Measurements from ENCODE around the gene SLC5A3.

The SLC5A3 gene

GRCh38 chr21:34100337-34100736 is 27.0 kb downstream of the SLC5A3 start:
- DNase-seq (ENCODE audit: low spot score), result no peak

DNA sequence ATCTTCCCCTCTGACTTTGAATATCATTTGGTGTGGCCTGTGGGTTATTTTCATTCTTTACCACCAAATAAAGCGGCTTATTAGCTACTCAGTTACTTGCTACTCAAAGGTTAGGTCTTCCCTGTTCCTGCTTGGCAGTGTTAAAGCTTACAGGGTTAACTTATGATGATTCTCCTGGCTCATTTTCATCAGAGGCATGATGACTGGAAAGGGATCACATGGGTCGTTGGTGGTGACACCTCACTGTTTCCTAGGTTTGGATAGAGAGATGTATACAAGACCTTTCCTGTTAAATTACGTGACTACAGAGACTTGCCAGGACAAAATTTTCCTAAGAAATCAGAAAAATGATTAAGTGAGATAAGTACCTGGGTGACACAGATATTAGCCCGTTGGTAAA is 27.4 kb downstream of the SLC5A3 start:
- no peak for DNase-seq (ENCODE audit: low spot score)

DNA sequence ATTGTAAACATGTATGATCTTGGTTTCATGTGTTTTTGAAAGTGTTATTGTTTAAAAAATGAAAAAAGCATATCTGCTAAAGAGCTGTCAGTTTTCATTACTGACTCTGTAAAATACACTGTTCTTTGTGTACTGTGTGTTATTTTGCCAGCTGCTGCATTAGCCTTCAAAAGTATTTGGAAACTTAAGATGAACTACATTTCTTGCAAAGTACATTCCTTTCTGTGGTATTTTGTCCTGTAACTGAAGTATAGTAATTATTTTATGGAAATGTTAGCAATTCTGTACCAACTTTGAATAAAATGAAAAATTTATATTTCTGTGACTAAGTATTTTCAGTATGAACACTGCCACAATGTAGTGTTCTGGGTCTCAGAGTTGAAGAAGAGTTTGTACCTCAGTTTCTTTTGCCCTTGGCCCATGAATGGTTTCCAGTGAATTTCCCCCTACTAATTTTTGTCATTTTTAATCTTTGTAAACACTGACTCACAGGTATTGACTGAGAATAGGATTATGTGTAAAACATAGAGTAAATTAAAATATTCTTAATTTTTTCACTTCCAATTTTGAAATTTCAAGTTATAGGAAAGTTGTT is 32.7 kb downstream of the SLC5A3 start:
- no peak for DNase-seq (ENCODE audit: low spot score)

DNA sequence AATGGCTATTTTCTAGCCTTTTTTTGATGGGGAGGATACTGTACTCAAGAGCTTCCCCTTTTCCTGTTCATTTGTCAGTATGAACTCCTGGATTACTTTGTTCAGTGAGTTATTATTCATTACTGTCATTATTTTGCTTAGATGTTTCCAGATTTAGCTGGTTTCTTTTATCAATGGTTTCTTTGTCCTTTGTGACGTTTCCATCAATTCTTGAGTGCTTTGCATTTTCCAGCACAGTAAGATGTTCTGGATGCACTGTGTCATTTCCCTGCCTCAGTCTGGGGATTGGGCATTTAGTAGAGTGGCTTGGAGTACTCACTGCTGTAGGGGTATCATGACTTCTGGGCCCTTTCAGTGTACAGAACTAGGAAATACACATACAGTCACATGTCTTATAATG is 34.2 kb downstream of the SLC5A3 start:
- no peak for DNase-seq (ENCODE audit: low spot score)

DNA sequence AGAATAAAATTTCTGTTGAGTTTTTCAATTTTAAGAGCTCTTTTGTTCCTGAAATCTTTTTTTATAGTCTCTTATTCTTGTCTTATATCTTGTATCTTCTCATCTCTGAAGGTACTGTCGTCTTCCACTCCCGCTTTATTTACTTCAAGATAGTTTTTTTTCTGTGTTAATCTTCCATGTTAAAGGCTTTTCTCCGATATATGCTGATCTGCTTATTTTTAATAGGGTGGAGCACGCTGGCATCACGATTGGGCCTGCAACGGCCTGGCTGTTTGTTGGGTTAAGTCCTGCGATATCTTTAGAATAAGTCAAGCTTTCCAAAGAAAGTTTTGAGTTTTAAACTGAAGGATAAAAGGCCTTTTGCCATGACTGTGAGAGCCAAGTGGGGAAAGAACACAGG is 35.7 kb downstream of the SLC5A3 start:
- DNase-seq (ENCODE audit: low spot score), result no peak

DNA sequence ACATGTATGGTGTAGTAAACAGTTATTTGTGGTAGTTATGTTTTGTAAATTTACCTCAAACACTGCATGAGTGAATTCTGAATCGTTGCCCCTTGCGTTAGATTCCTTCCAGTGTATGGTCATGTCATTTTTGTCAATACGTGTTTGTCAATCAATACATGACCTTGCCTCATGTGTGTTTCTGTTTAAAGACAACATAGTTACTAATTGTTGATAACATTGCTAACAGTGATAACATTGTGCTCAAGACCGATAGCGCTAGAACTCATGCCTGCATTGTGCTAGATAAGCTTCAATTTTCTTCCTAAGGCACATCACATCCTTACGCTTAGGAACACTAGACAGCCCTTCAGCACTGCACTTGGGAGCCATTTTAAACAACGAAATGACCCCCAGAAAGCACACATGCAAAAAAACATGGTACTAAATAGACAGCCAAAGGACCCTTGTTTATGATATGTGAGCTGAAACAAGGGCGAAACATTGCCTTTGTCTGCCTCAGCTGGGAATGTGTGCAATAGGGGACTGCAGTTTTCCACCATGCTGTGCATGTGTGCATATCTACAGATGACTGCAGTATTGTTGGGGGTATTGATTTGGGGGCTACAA is 37.3 kb downstream of the SLC5A3 start:
- no peak for DNase-seq (ENCODE audit: low spot score)

DNA sequence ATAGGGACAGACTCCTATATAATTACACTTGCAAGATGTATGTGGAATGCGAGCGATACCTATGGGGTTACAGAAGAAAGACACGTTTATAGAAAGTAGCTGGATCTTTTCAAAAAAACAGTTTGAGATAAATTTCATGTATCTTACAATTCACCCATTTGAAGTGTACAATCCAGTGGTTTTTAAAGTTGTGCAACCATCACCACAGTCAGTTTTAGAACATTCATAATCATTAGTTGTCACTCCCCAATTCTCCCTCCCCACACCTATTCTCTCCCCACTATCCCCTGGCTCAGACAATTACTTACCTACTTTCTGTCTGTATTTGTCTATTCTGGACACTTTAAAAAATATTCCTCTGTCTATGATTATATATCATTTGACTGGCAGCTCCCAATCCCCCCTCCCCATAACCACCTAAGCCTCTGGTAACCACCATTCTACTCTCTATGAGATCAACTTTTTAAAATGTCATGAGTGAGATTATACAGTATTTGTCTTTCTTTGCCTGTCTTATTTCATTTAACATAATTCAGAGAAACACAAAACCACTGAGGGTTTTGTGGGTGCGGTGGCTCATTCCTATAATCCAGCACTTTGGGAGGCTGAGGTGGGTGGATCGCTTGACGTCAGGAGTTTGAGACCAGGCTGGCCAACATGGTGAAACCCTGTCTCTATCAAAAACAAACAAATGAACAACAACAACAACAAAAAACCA is 39.1 kb downstream of the SLC5A3 start:
- DNase-seq (ENCODE audit: low spot score), result no peak

DNA sequence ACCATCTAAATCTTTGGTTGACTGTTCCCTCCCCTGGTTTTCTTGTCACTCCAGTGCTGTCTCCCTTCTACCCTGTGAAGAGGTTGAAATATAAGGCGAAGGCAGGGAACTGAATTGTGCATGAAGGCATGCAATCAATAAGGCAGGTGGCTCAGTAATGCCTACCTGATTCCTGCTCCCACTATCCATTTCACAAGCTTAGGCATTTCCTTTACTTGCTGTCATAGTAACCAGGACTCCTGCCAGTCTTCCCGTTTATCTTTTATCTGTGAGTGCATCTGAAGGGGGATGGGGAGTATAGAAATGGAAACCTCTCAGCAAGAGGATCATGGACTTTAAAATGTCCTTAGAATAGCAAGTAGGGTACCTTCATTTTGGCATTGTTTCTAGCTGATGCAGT is 40.5 kb downstream of the SLC5A3 start:
- no peak for DNase-seq (ENCODE audit: low spot score)

DNA sequence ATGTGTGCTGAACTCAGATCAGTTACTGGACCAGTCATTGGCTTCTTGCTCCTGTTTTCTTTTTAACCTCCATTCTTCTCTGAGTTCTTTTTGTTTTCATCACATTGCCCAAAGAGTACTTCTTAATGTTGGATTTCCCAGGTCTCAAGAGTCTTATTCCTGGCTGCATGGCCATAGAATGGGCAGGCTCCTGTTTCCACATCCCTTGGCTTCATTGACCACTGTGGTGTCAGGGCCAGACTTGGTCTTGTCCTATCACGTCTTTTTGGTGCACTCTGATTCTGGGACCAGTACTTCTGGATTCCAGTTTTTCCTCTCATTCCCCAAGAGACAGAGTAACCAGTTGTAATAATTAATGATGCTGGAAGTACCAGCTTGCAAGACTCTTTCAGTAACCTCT is 41.8 kb downstream of the SLC5A3 start:
- DNase-seq (ENCODE audit: low spot score), result no peak

GRCh38 chr21:34116569-34116968 is 43.2 kb downstream of the SLC5A3 start:
- no peak for DNase-seq (ENCODE audit: low spot score)

DNA sequence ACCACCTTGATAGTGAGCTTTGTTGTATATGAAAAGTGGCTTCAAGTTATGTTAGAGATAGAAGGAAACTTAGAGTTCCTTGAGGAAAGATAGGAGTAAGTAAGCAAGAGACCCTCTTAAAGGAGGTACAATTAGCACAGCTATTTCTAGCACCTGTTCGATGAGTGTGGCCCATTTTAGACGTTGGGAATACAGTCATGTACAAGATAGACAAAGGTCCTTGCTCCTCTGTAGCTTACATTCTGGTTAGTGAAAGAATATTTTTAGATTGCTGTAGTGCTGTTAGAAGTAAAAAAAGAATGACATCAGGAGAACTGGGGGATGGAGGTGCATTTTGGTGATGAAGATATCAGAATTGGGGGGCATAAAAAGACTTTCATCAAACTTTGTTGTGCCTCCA is 47.5 kb downstream of the SLC5A3 start:
- DNase-seq (ENCODE audit: low spot score), result no peak

- DNase-seq (ENCODE audit: low spot score), result no peak
Observed at GRCh38 chr21:34122047-34122446, 48.7 kb downstream of the SLC5A3 start.

Data from activated CD4-positive, alpha-beta T cell treated with anti-CD3 and anti-CD28 coated beads, Interleukin-2, Interleukin-4, amounts not matched to agents 100 ng/mL and 50 ng/mL, durations not matched to agents 16 hours and 8 hours (primary cell).